Esophagus muscularis mucosa (tissue), 4 donors: Measurements from ENCODE around the gene SRPRB.

ENCODE experiments used
- EP300 ChIP-seq: sonication (generic); formaldehyde crosslinking; IDR thresholded peaks from one replicate; pipeline ENCODE4 v1.6.1; 2017; ENCODE audit warnings: antibody characterized with exemption
- POLR2A ChIP-seq: fragments of 450-650 bp; IDR thresholded peaks from one replicate; pipeline ENCODE4 v1.6.1; 2017; ENCODE audit warnings: antibody characterized with exemption, moderate library complexity, mild to moderate bottlenecking, low read depth
- POLR2AphosphoS5 ChIP-seq, 2 donors: sonication (generic); formaldehyde crosslinking; IDR thresholded peaks; one replicate each; pipeline ENCODE4 v1.6.1; 2017; ENCODE audit warnings: antibody characterized with exemption in 2 of 2
- TF ChIP-seq, protein P1 (sequence below), 3 experiments: fragments of 200-600 bp in 2 of 3; fragments of 450-650 bp in 1 of 3; sonication (generic) in 2 of 3; IDR thresholded peaks; one replicate each; pipeline ENCODE4 v1.5.1; 2017 to 2019; ENCODE audit warnings: antibody characterized with exemption in 3 of 3, mild to moderate bottlenecking in 2 of 3, moderate library complexity in 1 of 3

DNA sequence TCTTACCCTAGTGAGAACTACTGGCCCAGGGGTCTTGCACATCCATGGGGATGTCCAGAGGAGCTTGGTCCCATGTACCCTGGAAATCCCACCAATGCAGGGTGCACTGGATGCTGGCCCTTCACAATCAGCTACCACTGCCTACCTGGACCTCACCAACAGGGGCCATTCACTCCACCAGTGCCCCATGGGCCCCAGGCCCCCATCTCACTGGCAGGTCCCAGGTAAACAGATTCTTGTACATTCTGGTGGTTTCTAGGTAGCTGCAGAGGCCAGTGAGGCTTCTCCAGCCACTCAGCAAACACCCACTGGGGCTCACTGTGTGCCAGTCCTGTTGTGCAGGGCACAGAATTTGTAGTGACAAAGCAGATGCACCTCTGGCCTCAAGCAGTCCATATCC, 65.2 kb downstream of the SRPRB start:
- TF ChIP-seq, protein P1, sequence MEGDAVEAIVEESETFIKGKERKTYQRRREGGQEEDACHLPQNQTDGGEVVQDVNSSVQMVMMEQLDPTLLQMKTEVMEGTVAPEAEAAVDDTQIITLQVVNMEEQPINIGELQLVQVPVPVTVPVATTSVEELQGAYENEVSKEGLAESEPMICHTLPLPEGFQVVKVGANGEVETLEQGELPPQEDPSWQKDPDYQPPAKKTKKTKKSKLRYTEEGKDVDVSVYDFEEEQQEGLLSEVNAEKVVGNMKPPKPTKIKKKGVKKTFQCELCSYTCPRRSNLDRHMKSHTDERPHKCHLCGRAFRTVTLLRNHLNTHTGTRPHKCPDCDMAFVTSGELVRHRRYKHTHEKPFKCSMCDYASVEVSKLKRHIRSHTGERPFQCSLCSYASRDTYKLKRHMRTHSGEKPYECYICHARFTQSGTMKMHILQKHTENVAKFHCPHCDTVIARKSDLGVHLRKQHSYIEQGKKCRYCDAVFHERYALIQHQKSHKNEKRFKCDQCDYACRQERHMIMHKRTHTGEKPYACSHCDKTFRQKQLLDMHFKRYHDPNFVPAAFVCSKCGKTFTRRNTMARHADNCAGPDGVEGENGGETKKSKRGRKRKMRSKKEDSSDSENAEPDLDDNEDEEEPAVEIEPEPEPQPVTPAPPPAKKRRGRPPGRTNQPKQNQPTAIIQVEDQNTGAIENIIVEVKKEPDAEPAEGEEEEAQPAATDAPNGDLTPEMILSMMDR (IDR thresholded peaks at IDR 0.05): no peak
- TF ChIP-seq POLR2A (no peak), EP300 (no peak), POLR2AphosphoS5 (IDR thresholded peaks at IDR 0.05) (no peak)
